Panc1 (cell line): ENCODE measurements around the gene FAM107B.

Experiments
- CTCF ChIP-seq: fragments of 450-650 bp; IDR thresholded peaks from 2 replicates; pipeline ENCODE4 v1.5.1; 2017; ENCODE audit warnings: mild to moderate bottlenecking
- POLR2AphosphoS5 ChIP-seq: IDR thresholded peaks from 2 replicates; pipeline ENCODE4 v1.6.1; 2012; ENCODE audit warnings: mild to moderate bottlenecking, low read depth, low read length, moderate library complexity
- REST ChIP-seq, 2 experiments: IDR thresholded peaks; 2 replicates each; pipeline ENCODE4 v1.6.1; 2011 to 2012; ENCODE audit warnings: low read depth in 2 of 2, control low read depth in 1 of 2, low read length in 1 of 2, mild to moderate bottlenecking in 1 of 2, moderate library complexity in 1 of 2; ENCODE audit not compliant: insufficient read depth in 1 of 2
- TCF7L2 ChIP-seq: IDR thresholded peaks from 2 replicates; pipeline ENCODE4 v1.6.1; 2011; ENCODE audit warnings: mild to moderate bottlenecking, low read depth, low read length, inconsistent platforms

GRCh38 chr10:14513123-14513522 lies 261.6 kb downstream of the FAM107B start:
- TF ChIP-seq CTCF (no peak), REST (IDR thresholded peaks at IDR 0.05; ENCODE audit: insufficient read depth in 1 of 2, low read depth in 2 of 2, low read length in 1 of 2) (no peak), POLR2AphosphoS5 (no peak), TCF7L2 (no peak)
